Neural progenitor cell (in vitro differentiated cells): ENCODE data around the gene SLC35F3. TPM values are rescaled to one million over a fixed set of nuclear protein-coding genes. Genes with fewer than 3 reads are reported as not detected.

Experiments used
- DNase-seq: peaks from one replicate; pipeline ENCODE4 v3.0.0-alpha.2; 2016; ENCODE audit warnings: low spot score
- H2AFZ ChIP-seq: fragments of 200-600 bp; sonication (generic); replicated peaks from 2 replicates; pipeline ENCODE4 v1.6.1; 2016; ENCODE audit warnings: antibody characterized with exemption
- H3F3A ChIP-seq: fragments of 200-600 bp; sonication (generic); 2 replicates; pipeline ENCODE4 v1.6.1; 2016; ENCODE audit warnings: antibody characterized with exemption, low read depth
- H3K27ac ChIP-seq: fragments of 200-600 bp; sonication (generic); 2 replicates; pipeline ENCODE4 v1.5.1; 2016; ENCODE audit warnings: mild to moderate bottlenecking
- H3K27me3 ChIP-seq: fragments of 200-600 bp; sonication (generic); 2 replicates; pipeline ENCODE4 v1.6.1; 2016; ENCODE audit warnings: mild to moderate bottlenecking, moderate library complexity
- H3K36me3 ChIP-seq: fragments of 200-600 bp; sonication (generic); 2 replicates; pipeline ENCODE4 v1.5.1; 2016
- H3K4me1 ChIP-seq: fragments of 200-600 bp; sonication (generic); 2 replicates; pipeline ENCODE4 v1.6.1; 2016; ENCODE audit warnings: mixed run types
- H3K4me2 ChIP-seq: fragments of 200-600 bp; sonication (generic); 2 replicates; pipeline ENCODE4 v1.6.1; 2016
- H3K4me3 ChIP-seq: fragments of 200-600 bp; sonication (generic); 2 replicates; pipeline ENCODE4 v1.5.1; 2016
- H3K79me2 ChIP-seq: fragments of 200-600 bp; sonication (generic); 2 replicates; pipeline ENCODE4 v1.6.1; 2016; ENCODE audit warnings: low read depth
- H3K9ac ChIP-seq: fragments of 200-600 bp; sonication (generic); 2 replicates; pipeline ENCODE4 v1.6.1; 2016
- H3K9me3 ChIP-seq: fragments of 200-600 bp; sonication (generic); 2 replicates; pipeline ENCODE4 v1.5.1; 2016; ENCODE audit warnings: low read depth
- H4K20me1 ChIP-seq: fragments of 200-600 bp; sonication (generic); 2 replicates; pipeline ENCODE4 v1.6.1; 2016; ENCODE audit warnings: low read depth
- H3K27ac Mint-ChIP-seq: 3 replicates; pipeline ENCODE4 v1.8.0; 2021; ENCODE audit warnings: mixed read lengths
- H3K27me3 Mint-ChIP-seq: 2 replicates; pipeline ENCODE4 v1.8.0; 2022; ENCODE audit warnings: low read depth, mild to moderate bottlenecking, inconsistent platforms, moderate library complexity, mixed read lengths; ENCODE audit not compliant: insufficient read depth
- H3K36me3 Mint-ChIP-seq: 3 replicates; pipeline ENCODE4 v1.8.0; 2021; ENCODE audit warnings: mixed read lengths
- H3K4me1 Mint-ChIP-seq: 3 replicates; pipeline ENCODE4 v1.8.0; 2021; ENCODE audit warnings: mixed read lengths
- H3K4me3 Mint-ChIP-seq: 3 replicates; pipeline ENCODE4 v1.8.0; 2021; ENCODE audit warnings: mild to moderate bottlenecking, moderate library complexity, mixed read lengths
- H3K9me3 Mint-ChIP-seq: 3 replicates; pipeline ENCODE4 v1.8.0; 2020; ENCODE audit warnings: mixed read lengths
- CTCF ChIP-seq: fragments of 200-600 bp; sonication (generic); IDR thresholded peaks from 2 replicates; pipeline ENCODE4 v1.5.1; 2017; ENCODE audit warnings: antibody characterized with exemption, mild to moderate bottlenecking
- EZH2 ChIP-seq: fragments of 200-600 bp; sonication (generic); IDR thresholded peaks from 2 replicates; pipeline ENCODE4 v1.6.1; 2017; ENCODE audit warnings: antibody characterized with exemption, mild to moderate bottlenecking, moderate library complexity
- EZH2phosphoT487 ChIP-seq: fragments of 200-600 bp; sonication (generic); IDR thresholded peaks from 2 replicates; pipeline ENCODE4 v1.6.1; 2017; ENCODE audit warnings: antibody characterized with exemption
- microRNA-seq: library from miRNA; unstranded; fragments of <30 nt; microRNA quantifications from one replicate; pipeline ENCODE4, GENCODE V29; 2016
- small RNA-seq: library from RNA; depleted of rRNA; stranded (forward); fragments of <200 nt; gene quantifications from one replicate; pipeline ENCODE3, GENCODE V24; 2015
- total RNA-seq: library from RNA; depleted of rRNA; stranded (reverse); fragments of >200 nt; gene quantifications from 2 replicates; pipeline ENCODE4 v1.2.3, GENCODE V29; 2015; ENCODE audit warnings: low replicate concordance

The SLC35F3 gene
- total RNA-seq, 1 donor from 2014 or later: 0.79 TPM

GRCh38 chr1:234373064-234373958, 468.8 kb downstream of the SLC35F3 start, which contains the start of gene COA6:
COA6 (plus strand) TSS chr1:234373456; CDS start chr1:234373467, 11 bp downstream.
- Histone ChIP-seq H3K9ac (peak within 1 kb of the TSS; percentile 81), H3K36me3 (no peaks in the 10 kb centered on the region), H2AFZ (peak within 1 kb of the TSS; percentile 93), H3F3A (peaks cover 8% of the 10 kb centered on the region), H3K4me3 (peak within 1 kb of the TSS; percentile 88), H3K9me3 (no peaks in the 10 kb centered on the region), H4K20me1 (no peaks in the 10 kb centered on the region), H3K27ac (no peak within 1 kb of the TSS), H3K4me2 (peak within 1 kb of the TSS; percentile 92), H3K4me1 (peaks cover 6% of the 10 kb centered on the region), H3K27me3 (peaks cover 16% of the 10 kb centered on the region), H3K79me2 (peaks cover 23% of the 10 kb centered on the region)
- H3K4me1 Mint-ChIP-seq: peaks cover 15% of the 10 kb centered on the region
- no peaks in the 10 kb centered on the region for H3K9me3 Mint-ChIP-seq
- TF ChIP-seq CTCF: peak; percentile 2
- no peak for TF ChIP-seq EZH2phosphoT487
- peaks cover 3% of the 10 kb centered on the region for H3K27me3 Mint-ChIP-seq
- H3K4me3 Mint-ChIP-seq: peak within 1 kb of the TSS; percentile 99
- peak within 1 kb of the TSS; percentile 98 for H3K27ac Mint-ChIP-seq
- peaks cover 15% of the 10 kb centered on the region for H3K36me3 Mint-ChIP-seq
- peak; percentile 95 for DNase-seq

- Mint-ChIP-seq H3K4me3 (peak overlapping the region; percentile 99), H3K4me1 (peaks cover 15% of the 10 kb centered on the region), H3K9me3 (no peaks in the 10 kb centered on the region), H3K27ac (peak overlapping the region; percentile 98), H3K27me3 (peaks cover 3% of the 10 kb centered on the region), H3K36me3 (peaks cover 17% of the 10 kb centered on the region)
- Histone ChIP-seq H3K79me2 (peaks cover 23% of the 10 kb centered on the region), H3K4me1 (peaks cover 6% of the 10 kb centered on the region), H3K27me3 (peaks cover 13% of the 10 kb centered on the region), H2AFZ (peak overlapping the region; percentile 93), H3K27ac (no peak overlapping the region), H3K36me3 (no peaks in the 10 kb centered on the region), H3K9me3 (no peaks in the 10 kb centered on the region), H3K4me3 (peak overlapping the region; percentile 88), H3K9ac (peak overlapping the region; percentile 81), H4K20me1 (no peaks in the 10 kb centered on the region), H3F3A (peaks cover 8% of the 10 kb centered on the region), H3K4me2 (peak overlapping the region; percentile 92)
- TF ChIP-seq CTCF (no peak), EZH2phosphoT487 (no peak), EZH2 (no peak)
- DNase-seq: no peak
These were observed 469.4 kb downstream of the SLC35F3 start for GRCh38 chr1:234373959-234374254.

Small RNA genes within 50 kb of the gene (microRNA-seq; reads per million reads assigned to microRNA genes)
- not detected for gene MIR4671

Small RNA genes within 50 kb of the gene (small RNA-seq; reads per million reads assigned to genes)
- gene MIR4671: not detected
